Heart left ventricle (tissue), 16 donors: ENCODE data around the gene BBC3. TPM values are rescaled to one million over a fixed set of nuclear protein-coding genes. Genes with fewer than 3 reads are reported as not detected.

Experiments used
- ATAC-seq, 4 donors: fragments of 200-7000 bp; cut with Tn5 transposase; one replicate each; pipeline ENCODE4 v1.9.1; 2020 to 2022; ENCODE audit warnings: moderate library complexity in 4 of 4, mild to moderate bottlenecking in 3 of 4, moderate number of reproducible peaks in 1 of 4
- DNase-seq, 5 donors: peaks; one replicate each; pipeline ENCODE4 v3.0.0-alpha.2; 2020
- H3K27ac ChIP-seq, 12 donors: fragments of 200-600 bp; sonication (generic) in 4 of 12; one replicate each; pipeline versions ENCODE4 v1.5.0 to v1.8.0; 2016 to 2022; ENCODE audit warnings: mild to moderate bottlenecking in 2 of 12
- H3K27me3 ChIP-seq, 9 donors: fragments of 200-600 bp; sonication (generic) in 2 of 9; one replicate each; pipeline versions ENCODE4 v1.5.1 to v1.8.0; 2016 to 2022; ENCODE audit warnings: mild to moderate bottlenecking in 3 of 9
- H3K36me3 ChIP-seq, 9 donors: fragments of 200-600 bp; sonication (generic) in 2 of 9; one replicate each; pipeline versions ENCODE4 v1.5.0 to v1.8.0; 2018 to 2022; ENCODE audit warnings: mild to moderate bottlenecking in 2 of 9
- H3K4me1 ChIP-seq, 12 donors: fragments of 200-600 bp; sonication (generic) in 4 of 12; one replicate each; pipeline versions ENCODE4 v1.5.0 to v1.8.0; 2016 to 2022; ENCODE audit warnings: mild to moderate bottlenecking in 3 of 12
- H3K4me3 ChIP-seq, 12 donors: fragments of 200-600 bp; sonication (generic) in 4 of 12; one replicate each; pipeline versions ENCODE4 v1.5.0 to v1.8.0; 2017 to 2022; ENCODE audit warnings: mild to moderate bottlenecking in 9 of 12, moderate library complexity in 4 of 12
- H3K9me3 ChIP-seq, 12 donors: fragments of 200-600 bp; sonication (generic) in 4 of 12; one replicate each; pipeline versions ENCODE4 v1.5.0 to v1.8.0; 2016 to 2022; ENCODE audit warnings: mild to moderate bottlenecking in 1 of 12
- CTCF ChIP-seq, 12 donors: fragments of 200-600 bp; sonication (generic) in 4 of 12; IDR thresholded peaks; one replicate each; pipeline versions ENCODE4 v1.5.0 to v1.8.0; 2018 to 2022; ENCODE audit warnings: antibody characterized with exemption in 12 of 12, mild to moderate bottlenecking in 5 of 12
- POLR2A ChIP-seq, 2 donors: fragments of 450-650 bp; IDR thresholded peaks; one replicate each; pipeline ENCODE4 v1.6.1; 2017; ENCODE audit warnings: antibody characterized with exemption in 2 of 2, mild to moderate bottlenecking in 2 of 2, moderate library complexity in 2 of 2
- WGBS, 4 donors: extraction: QIAGEN DNeasy Blood & Tissue Kit in 2 of 4; methylation state at CpG; one replicate each; pipeline versions ENCODE4 v1.1.5 to v1.1.7; 2013 to 2018; 5-methylcytosine and 5-hydroxymethylcytosine counted together
- intact Hi-C, 10 donors: fragments of 100-400 bp; cut with DNase I; formaldehyde crosslinking; loops; one replicate each; pipeline versions ENCODE4 v1.11.1 to v1.14.2; 2022
- polyA plus RNA-seq, 2 donors: library from polyadenylated mRNA; stranded (reverse); fragments of 200-250 nt; gene quantifications; one replicate each; pipeline ENCODE4 v1.2.3, GENCODE V29; 2013
- total RNA-seq, 9 donors: library from RNA; depleted of rRNA in 2 of 9; stranded (reverse); fragments of >200 nt in 2 of 9; fragmentation: NEBNext Ultra II Directional in 3 of 9; extraction: Animal tissue kit (Norgen Biotek cat#: 25700) in 3 of 9; gene quantifications; one replicate each; pipeline versions ENCODE4 v1.1.0 to v1.2.4, GENCODE V29; 2016 to 2023
- donor health status: ischemic (EF 13 %, LVEDD 7.1; RV severe dilation, severe dysfunction).
- donor health status: healthy with polysubstance abuse.
- donor health status: DM: no; HTN: yes; CAD: no.
- donor health status: DM: no; HTN: no; CAD: no.
- donor health status: ischemic (EF 25% LVEDD 6.9; RV normal size, moderate dysfunction).
- donor health status: ischemic (EF 25% LVEDD 5.7; RV mildly dilated, moderate dysfunction).
- donor health status: healthy.
- donor health status: DM: yes; HTN: yes; CAD: no.
- donor health status: ischemic (EF 35%, LVEDD 5.7; RV mildly dilated, moderate dysfunction).
- donor health status: nonischemic (EF 11% LVEDD 7.7; RV severe dilation, severe dysfunction).
- donor health status: DM: yes; HTN: yes; CAD: no.
- donor health status: PGD.
- donor health status: ischemic (EF 29% LVEDD 5.4; RV normal size, mild dysfunction).
- donor health status: nonischemic (EF 23%, LVEDD 6.1; RV moderate dilation, normal function).

The BBC3 gene
- total and polyA plus RNA-seq, 11 donors = 1.9 to 5.4 (median 4.6) TPM

GRCh38 chr19:47260476-47260875 is 29.5 kb upstream of the BBC3 start:
- Histone ChIP-seq H3K4me3 (no peak overlapping the region), H3K27ac (no peak overlapping the region), H3K36me3 (peaks cover 3 to 73% (median 68%) of the 10 kb centered on the region in 9 donors), H3K4me1 (peaks cover 0 to 31% (median 24%) of the 10 kb centered on the region in 12 donors), H3K27me3 (no peaks in the 10 kb centered on the region), H3K9me3 (no peaks in the 10 kb centered on the region)
- DNase-seq = no peak
- TF ChIP-seq CTCF (IDR thresholded peaks at IDR 0.05) = no peak
- intact Hi-C loops = no loop called here
- no peak for ATAC-seq
- 91 to 96% (median 93%) methylated on average over 10 to 17 of the region's 17 CpGs for WGBS, 4 donors

- 89 to 95% (median 91%) methylated on average over 6 of the region's 6 CpGs for WGBS, 4 donors
- peaks cover 0 to 58% (median 54%) of the 10 kb centered on the region in 9 donors for H3K36me3 ChIP-seq
- H3K4me1 ChIP-seq = peaks cover 0 to 31% (median 24%) of the 10 kb centered on the region in 12 donors
- no peaks in the 10 kb centered on the region for H3K9me3 ChIP-seq
- H3K27me3 ChIP-seq = no peaks in the 10 kb centered on the region
- H3K27ac ChIP-seq = peak overlapping the region in 6 of 12 donors; percentile 5 to 97 (median 55)
- no peak for ATAC-seq
- DNase-seq = no peak
- TF ChIP-seq CTCF (IDR thresholded peaks at IDR 0.05) = no peak
- no peak for TF ChIP-seq POLR2A (IDR thresholded peaks at IDR 0.05)
- no peak overlapping the region for H3K4me3 ChIP-seq
- intact Hi-C loops = loop anchor here in 2 of 10 donors (2.0 to 10.0 kb wide), 2 partner anchors 14 to 404 kb away; partner anchors contain the start of gene AP2S1 (in 1 of the 2)
These were observed 28.0 kb upstream of the BBC3 start for GRCh38 chr19:47258895-47259555.

- H3K27ac ChIP-seq = peak overlapping the region; percentile 88 to 99 (median 93)
- H3K4me1 ChIP-seq = peaks cover 0 to 31% (median 24%) of the 10 kb centered on the region in 12 donors
- 87 to 91% (median 88%) methylated on average over 9 of the region's 9 CpGs for WGBS, 4 donors
- no peak for TF ChIP-seq POLR2A (IDR thresholded peaks at IDR 0.05)
- no peak for TF ChIP-seq CTCF (IDR thresholded peaks at IDR 0.05)
- no peaks in the 10 kb centered on the region for H3K9me3 ChIP-seq
- intact Hi-C loops = loop anchor here in 2 of 10 donors (2.0 to 10.0 kb wide), 2 partner anchors 14 to 404 kb away; partner anchors contain the start of gene AP2S1 (in 1 of the 2)
- peak overlapping the region in 6 of 12 donors; percentile 33 to 74 (median 68) for H3K4me3 ChIP-seq
- no peak for ATAC-seq
- peaks cover 0 to 52% (median 49%) of the 10 kb centered on the region in 9 donors for H3K36me3 ChIP-seq
- no peak for DNase-seq
- H3K27me3 ChIP-seq = no peaks in the 10 kb centered on the region
These were observed 27.4 kb upstream of the BBC3 start for GRCh38 chr19:47258434-47258833.

- DNase-seq (no peak), ATAC-seq (peak in 3 of 4 donors; percentile 46 to 48 (median 46))
- intact Hi-C loops = loop anchor here in 6 of 10 donors (1.0 to 10.0 kb wide), 4 partner anchors 15 to 403 kb away; partner anchors contain the start of genes INAFM1 (in 3 of the 6) and AP2S1 (in 1 of the 6)
- Histone ChIP-seq H3K4me3 (peak overlapping the region; percentile 4 to 79 (median 64)), H3K36me3 (peaks cover 0 to 44% (median 40%) of the 10 kb centered on the region in 9 donors), H3K27me3 (no peaks in the 10 kb centered on the region), H3K4me1 (peaks cover 0 to 31% (median 24%) of the 10 kb centered on the region in 12 donors), H3K27ac (peak overlapping the region; percentile 88 to 99 (median 93)), H3K9me3 (no peaks in the 10 kb centered on the region)
- TF ChIP-seq POLR2A (IDR thresholded peaks at IDR 0.05) = peak in 1 of 2 donors; percentile 78
- TF ChIP-seq CTCF (IDR thresholded peaks at IDR 0.05) = no peak
- WGBS, 4 donors = 1 to 3% (median 2%) methylated on average over 22 to 29 of the region's 29 CpGs
These were observed 26.6 kb upstream of the BBC3 start for GRCh38 chr19:47257411-47258169.
